Osteoblast (primary cell): ENCODE data around the gene MKNK1. TPM values are rescaled to one million over a fixed set of nuclear protein-coding genes. Genes with fewer than 3 reads are reported as not detected.

ENCODE experiments used
- DNase-seq: peaks from one replicate; pipeline ENCODE4 v3.0.0; 2011; ENCODE audit warnings: low spot score, mixed read lengths; ENCODE audit not compliant: insufficient read length; ENCODE audit errors: missing footprints
- H2AFZ ChIP-seq: 2 replicates; pipeline ENCODE4 v1.6.0; 2011; ENCODE audit warnings: mild to moderate bottlenecking, low read length
- H3K27ac ChIP-seq: 2 replicates; pipeline ENCODE4 v1.5.1; 2011; ENCODE audit warnings: mild to moderate bottlenecking, low read depth, low read length, moderate library complexity
- H3K27me3 ChIP-seq: 2 replicates; pipeline ENCODE4 v1.6.0; 2012; ENCODE audit warnings: mild to moderate bottlenecking, control low read depth, inconsistent platforms, low read length, moderate library complexity; ENCODE audit not compliant: insufficient read depth
- H3K36me3 ChIP-seq: 2 replicates; pipeline ENCODE4 v1.5.1; 2011; ENCODE audit warnings: mild to moderate bottlenecking, low read length, control low read depth, moderate library complexity; ENCODE audit not compliant: insufficient read depth
- H3K4me1 ChIP-seq: 2 replicates; pipeline ENCODE4 v1.5.1; 2011; ENCODE audit warnings: mild to moderate bottlenecking, low read length, control low read depth, moderate library complexity; ENCODE audit not compliant: insufficient read depth
- H3K4me2 ChIP-seq: 2 replicates; pipeline ENCODE4 v1.6.0; 2011; ENCODE audit warnings: mild to moderate bottlenecking, low read length; ENCODE audit not compliant: insufficient read depth
- H3K4me3 ChIP-seq: fragments of 200-600 bp; sonication (generic); 3 replicates; pipeline ENCODE4 v1.5.1; 2012; ENCODE audit warnings: mild to moderate bottlenecking, low read length, inconsistent platforms; ENCODE audit not compliant: insufficient read depth
- H3K79me2 ChIP-seq: 2 replicates; pipeline ENCODE4 v1.6.0; 2012; ENCODE audit warnings: mild to moderate bottlenecking, low read length, control low read depth, inconsistent platforms; ENCODE audit not compliant: insufficient read depth
- H3K9me3 ChIP-seq: 2 replicates; pipeline ENCODE4 v1.5.1; 2011; ENCODE audit warnings: low read depth, low read length, control low read depth
- H4K20me1 ChIP-seq: 2 replicates; pipeline ENCODE4 v1.6.0; 2012; ENCODE audit warnings: mild to moderate bottlenecking, low read length, control low read depth; ENCODE audit not compliant: insufficient read depth
- CTCF ChIP-seq: IDR thresholded peaks from 2 replicates; pipeline ENCODE4 v1.5.1; 2011; ENCODE audit warnings: mild to moderate bottlenecking, low read depth, low read length, moderate library complexity; ENCODE audit errors: extremely low read depth
- total RNA-seq: library from RNA; depleted of rRNA; stranded (reverse); fragments of >200 nt; gene quantifications from 2 replicates; pipeline ENCODE4 v1.2.3, GENCODE V29; 2012

MKNK1 gene
- total RNA-seq, 1 donor: 31.8 TPM

DNA sequence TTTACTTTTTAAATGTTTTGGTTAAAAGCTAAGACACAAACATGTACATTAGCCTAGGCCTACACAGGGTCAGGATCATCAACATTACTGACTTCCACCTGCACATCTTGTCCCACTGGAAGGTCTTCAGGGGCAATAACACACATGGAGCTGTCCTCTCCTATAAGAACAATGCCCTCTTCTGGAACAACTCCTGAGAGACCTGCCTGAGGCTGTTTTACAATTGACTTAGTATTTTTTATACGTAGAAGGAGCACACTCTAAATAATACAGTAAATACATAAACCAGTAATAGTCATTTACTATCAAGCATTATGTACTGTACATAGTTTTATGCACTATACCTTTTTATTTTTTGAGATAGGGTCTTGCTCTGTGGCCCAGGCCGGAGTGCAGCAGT, 26.7 kb upstream of the MKNK1 start:
- Histone ChIP-seq H4K20me1 (no peaks in the 10 kb centered on the region), H3K9me3 (no peaks in the 10 kb centered on the region), H3K79me2 (no peaks in the 10 kb centered on the region), H3K36me3 (peaks cover 25% of the 10 kb centered on the region), H2AFZ (no peak overlapping the region), H3K4me3 (no peak overlapping the region), H3K27ac (no peak overlapping the region), H3K4me2 (no peak overlapping the region), H3K4me1 (no peaks in the 10 kb centered on the region), H3K27me3 (no peaks in the 10 kb centered on the region)
- no peak for TF ChIP-seq CTCF
- DNase-seq: peak; percentile 50

- Histone ChIP-seq H3K79me2 (no peaks in the 10 kb centered on the region), H3K4me2 (no peak overlapping the region), H3K4me3 (no peak overlapping the region), H2AFZ (no peak overlapping the region), H4K20me1 (no peaks in the 10 kb centered on the region), H3K4me1 (peaks cover 14% of the 10 kb centered on the region), H3K27me3 (no peaks in the 10 kb centered on the region), H3K36me3 (no peaks in the 10 kb centered on the region), H3K9me3 (no peaks in the 10 kb centered on the region), H3K27ac (no peak overlapping the region)
- no peak for TF ChIP-seq CTCF
- DNase-seq: no peak
Measured at GRCh38 chr1:46623743-46624644, 19.9 kb upstream of the MKNK1 start.

- Histone ChIP-seq H3K27ac (no peak overlapping the region), H3K4me2 (no peak overlapping the region), H4K20me1 (no peaks in the 10 kb centered on the region), H3K9me3 (no peaks in the 10 kb centered on the region), H2AFZ (no peak overlapping the region), H3K4me3 (no peak overlapping the region), H3K36me3 (no peaks in the 10 kb centered on the region), H3K79me2 (no peaks in the 10 kb centered on the region), H3K4me1 (peaks cover 14% of the 10 kb centered on the region), H3K27me3 (no peaks in the 10 kb centered on the region)
- TF ChIP-seq CTCF: peak; percentile 49
- peak; percentile 78 for DNase-seq
Measured at GRCh38 chr1:46622344-46622743, 18.3 kb upstream of the MKNK1 start.

- Histone ChIP-seq H3K79me2 (no peaks in the 10 kb centered on the region), H3K9me3 (no peaks in the 10 kb centered on the region), H4K20me1 (no peaks in the 10 kb centered on the region), H3K36me3 (no peaks in the 10 kb centered on the region), H3K27me3 (no peaks in the 10 kb centered on the region), H3K4me2 (no peak overlapping the region), H3K27ac (no peak overlapping the region), H3K4me3 (no peak overlapping the region), H2AFZ (no peak overlapping the region), H3K4me1 (peaks cover 19% of the 10 kb centered on the region)
- peak; percentile 78 for DNase-seq
- TF ChIP-seq CTCF: no peak
Measured at GRCh38 chr1:46621930-46622329, 17.9 kb upstream of the MKNK1 start.
